ENCODE data around the gene CCDC30. TPM values are rescaled to one million over a fixed set of nuclear protein-coding genes. Genes with fewer than 3 reads are reported as not detected.

The CCDC30 gene
- total RNA-seq: 0.22 and 0.40 TPM in 2 replicates

DNA sequence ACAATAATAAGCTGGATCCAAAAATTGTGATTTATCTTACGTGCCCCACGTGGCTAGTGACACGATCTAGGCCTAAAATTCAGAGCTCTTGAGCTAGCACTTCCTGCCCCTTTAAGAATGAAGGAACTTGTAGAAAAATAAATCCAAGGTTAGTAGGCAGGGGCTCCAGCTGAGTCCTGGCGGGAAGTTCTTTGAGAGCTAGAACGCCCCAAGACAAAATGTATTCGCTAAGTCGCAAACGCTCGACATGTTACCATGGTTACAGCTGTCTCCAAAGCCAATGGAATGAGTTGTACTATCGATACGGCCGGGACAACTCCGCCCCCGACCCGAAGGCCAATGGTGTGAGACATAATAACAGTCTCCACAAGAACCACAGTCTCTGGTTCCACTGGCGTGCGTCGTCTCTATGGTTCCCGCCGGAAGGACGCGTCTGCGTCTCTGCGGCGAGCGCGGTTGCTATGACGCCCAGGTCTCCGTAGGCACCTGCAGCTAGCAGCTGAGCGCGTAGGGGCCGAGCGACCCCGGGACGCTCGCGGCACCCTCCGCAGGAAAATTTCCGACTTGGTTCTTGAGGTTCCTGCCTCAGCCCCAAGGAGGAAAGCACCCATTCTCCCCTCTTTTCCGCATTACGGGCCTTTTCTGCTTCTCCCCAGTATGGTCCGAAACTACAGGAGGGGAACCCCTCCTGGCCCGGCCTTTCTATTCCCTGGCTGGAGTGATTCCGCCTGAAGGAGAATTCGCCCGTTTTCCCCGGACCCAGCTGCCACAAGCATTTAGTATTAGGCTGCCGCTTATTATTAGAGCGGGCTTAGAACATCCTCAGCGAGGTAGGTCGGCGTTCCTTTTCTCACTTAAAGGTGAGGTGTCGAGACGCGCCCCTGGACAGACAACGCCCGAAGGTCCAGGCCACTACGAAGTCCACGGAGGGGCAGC, at the start of gene CCDC30:
Gene CCDC30, plus strand, starts transcription at position 459 of the 936 bp plus-strand sequence. CDS start 17,266 bp downstream, outside the sequence.
- peak; percentile 97 to 98 for DNase-seq (ENCODE audit: low read depth in 2 of 2)

- no peak for DNase-seq (ENCODE audit: low read depth in 2 of 2)
Observed at GRCh38 chr1:42414551-42415496, 48.3 kb upstream of the CCDC30 start.

DNA sequence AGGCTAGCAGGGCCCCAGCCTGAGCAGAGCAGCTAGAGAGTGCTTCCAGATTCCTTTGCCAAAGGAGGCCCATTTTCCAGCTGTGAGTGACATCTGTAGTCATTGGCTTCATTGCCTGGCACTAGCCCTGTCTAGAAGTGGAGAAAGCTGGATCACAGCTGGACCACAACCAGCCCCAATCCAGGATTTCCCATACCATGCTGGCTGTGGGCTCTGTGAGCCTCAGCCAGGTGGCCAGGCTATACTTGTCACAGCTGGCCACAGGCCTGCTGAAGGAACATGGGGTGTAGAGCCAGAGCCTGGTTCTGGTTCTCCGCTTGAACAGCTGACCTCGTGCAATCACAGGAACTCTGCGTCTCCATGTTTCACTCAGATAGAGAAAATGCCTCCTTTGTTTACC, 45.9 kb upstream of the CCDC30 start:
- no peak for DNase-seq (ENCODE audit: low read depth in 2 of 2)

GRCh38 chr1:42418516-42418915, 44.6 kb upstream of the CCDC30 start:
- DNase-seq (ENCODE audit: low read depth in 2 of 2): no peak

DNA sequence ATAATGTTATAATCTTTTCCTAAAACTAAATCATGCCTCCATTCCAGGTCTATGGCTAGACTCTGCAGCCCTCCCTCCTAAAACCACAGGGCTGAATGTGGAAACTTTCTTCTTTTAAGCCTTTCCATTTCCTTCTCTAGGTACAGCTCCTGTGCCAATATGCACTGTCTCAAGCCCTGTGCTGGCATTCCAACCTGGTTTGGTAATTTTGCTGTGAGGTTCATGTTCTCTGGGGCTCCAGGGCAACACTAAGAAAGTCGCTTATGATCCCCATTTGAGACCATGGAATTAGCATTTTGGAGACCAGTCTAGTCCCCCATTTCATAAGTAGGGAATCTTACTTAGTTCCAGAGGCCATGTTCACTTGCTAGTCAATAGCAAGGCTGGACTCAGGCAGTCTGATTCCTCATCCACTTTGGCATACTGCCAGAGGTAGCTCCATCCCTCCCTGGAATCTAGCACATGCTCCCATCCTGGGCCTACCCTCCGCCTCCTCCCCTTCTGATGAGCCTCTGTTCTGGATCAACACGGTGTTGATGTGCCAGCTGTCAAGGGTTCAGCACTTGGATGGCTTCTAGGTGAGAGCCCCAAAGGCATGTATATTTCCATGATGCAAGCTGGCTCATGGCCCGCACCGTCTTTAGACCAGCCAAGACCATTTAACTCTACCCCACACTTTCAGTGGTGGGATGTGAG, 43.8 kb upstream of the CCDC30 start:
- DNase-seq (ENCODE audit: low read depth in 2 of 2): no peak

DNA sequence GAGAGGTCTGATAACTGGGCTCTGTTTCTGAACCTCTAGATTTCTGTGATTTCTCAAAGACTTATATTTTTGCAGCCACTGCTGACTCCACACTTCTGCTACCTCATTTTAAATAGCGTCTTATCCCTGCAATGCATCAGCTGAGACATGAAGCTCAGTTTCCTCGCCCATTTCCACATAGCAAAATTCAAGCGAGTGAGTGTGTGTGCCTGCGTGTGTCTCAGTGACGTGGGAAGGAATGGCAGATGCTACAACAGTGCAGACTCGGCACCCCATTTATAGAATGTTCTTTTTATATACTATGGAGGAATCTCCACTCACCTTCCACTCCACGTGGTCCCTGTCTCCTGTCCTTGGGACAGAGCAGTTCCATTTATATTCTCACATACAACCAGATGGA, 43.0 kb upstream of the CCDC30 start:
- DNase-seq (ENCODE audit: low read depth in 2 of 2): no peak

DNA sequence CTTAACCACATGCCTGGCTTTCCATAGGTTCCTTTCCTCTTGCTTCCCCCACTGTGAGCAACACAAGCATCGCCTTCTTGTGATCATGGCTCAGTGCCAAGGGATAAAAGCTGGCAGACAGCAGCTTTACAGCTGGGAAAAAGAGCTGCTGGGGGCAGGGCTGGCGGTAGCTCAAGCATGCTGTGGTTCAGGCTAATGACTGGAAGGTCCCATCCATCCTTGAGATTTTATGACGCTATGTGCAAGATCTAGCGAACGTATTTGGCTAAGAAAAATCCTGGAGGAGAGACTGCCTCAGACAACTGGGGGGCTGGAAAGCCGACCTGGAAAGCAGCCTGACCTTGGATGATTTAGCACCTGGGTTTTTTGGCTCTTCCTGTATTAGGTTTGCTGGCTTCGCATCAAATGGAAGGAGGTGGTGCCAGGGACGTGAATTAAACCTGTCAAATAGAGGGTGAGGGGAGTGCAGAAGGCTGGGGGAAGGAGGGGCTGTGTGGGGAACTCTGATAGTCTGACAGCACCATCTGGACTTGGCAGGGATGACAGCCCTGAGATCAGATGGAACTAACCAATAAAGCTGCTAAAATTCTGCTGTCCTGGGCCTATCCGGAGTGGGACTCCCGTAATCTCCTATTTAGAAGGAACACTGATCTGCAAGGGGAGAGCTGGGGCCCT, 42.0 kb upstream of the CCDC30 start:
- DNase-seq (ENCODE audit: low read depth in 2 of 2): peak; percentile 77 to 81

- DNase-seq (ENCODE audit: low read depth in 2 of 2): no peak
Observed at GRCh38 chr1:42422737-42423136, 40.3 kb upstream of the CCDC30 start.

DNA sequence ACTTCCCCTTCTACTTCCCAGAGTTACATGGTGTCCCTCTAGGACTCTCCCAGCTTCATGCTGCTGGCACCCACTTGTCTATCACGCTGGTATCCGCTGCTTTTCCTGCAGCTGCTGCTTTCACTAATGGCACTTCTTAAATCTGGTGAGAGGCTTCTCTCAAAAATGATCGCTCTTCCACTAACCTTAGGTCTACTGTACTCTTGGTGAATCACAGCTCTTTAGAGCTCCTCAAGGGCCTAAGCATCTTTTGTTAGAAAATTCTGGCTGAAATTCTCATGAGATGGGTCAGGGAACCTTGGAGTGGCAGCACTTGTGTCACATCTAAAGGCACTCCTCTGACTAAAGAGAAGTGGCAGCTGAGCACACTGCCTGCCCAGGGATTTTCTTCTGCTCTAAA, 39.4 kb upstream of the CCDC30 start:
- DNase-seq (ENCODE audit: low read depth in 2 of 2): no peak

GRCh38 chr1:42424201-42424600, 38.9 kb upstream of the CCDC30 start:
- no peak for DNase-seq (ENCODE audit: low read depth in 2 of 2)

DNA sequence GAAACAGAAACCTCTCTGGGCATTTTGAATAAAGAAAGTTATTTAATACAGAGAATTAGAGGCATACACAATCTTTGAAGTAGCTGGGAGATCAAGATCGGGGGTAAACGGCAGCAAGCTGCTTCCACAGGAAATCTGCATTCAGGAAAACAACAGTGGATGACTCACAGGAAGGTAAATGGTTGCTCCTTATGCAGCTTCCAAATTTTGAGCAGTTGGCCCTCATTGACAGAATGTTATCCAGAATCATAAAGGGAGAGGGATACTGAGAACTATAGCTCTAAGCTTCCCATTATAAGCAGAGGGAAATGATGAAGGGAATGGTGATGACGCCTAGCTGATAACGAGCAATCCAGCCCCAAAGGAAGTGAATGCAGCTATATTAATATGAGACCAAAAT, 35.8 kb upstream of the CCDC30 start:
- peak; percentile 48 to 86 for DNase-seq (ENCODE audit: low read depth in 2 of 2)

GRCh38 chr1:42429603-42430002, 33.5 kb upstream of the CCDC30 start:
- DNase-seq (ENCODE audit: low read depth in 2 of 2): no peak

DNA sequence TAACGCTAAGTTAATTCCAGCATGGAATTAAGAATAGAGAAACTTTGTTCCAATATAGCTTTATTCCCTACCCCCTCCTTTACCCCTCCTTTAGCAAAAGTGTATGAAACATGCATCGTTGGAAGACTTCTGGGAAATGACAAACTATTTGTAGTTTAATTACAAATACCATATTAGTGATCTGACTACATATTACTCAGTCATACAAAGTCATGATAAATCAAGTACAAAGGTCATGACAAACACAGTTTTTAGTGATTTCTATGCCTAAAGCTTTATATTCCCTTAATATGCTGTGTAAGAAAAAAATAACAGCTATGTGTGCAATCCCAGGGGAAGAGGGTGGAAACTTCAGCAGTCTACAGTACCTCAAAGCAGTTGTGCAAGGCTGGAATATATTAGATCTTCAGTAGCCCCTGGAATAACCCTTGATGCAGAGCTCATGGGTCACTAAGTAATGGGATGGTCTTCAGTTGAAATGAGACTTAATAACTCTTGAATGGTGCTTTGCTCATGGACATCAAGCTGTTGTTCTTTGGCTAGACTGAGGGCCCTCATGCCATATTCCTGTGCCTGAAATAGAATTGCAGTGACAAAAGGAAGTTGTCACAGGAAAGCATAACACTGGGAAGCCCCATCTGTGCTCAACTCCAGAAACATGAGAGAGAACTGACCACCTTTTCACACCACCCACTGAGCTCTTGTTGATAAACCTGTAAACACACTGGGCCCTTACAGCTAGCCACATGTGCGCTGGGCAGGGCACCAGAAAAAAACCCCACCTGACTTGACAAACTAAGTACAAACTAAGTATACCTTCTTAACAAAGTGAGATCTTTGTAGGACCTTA, 32.6 kb upstream of the CCDC30 start:
- peak; percentile 57 to 90 for DNase-seq (ENCODE audit: low read depth in 2 of 2)

DNA sequence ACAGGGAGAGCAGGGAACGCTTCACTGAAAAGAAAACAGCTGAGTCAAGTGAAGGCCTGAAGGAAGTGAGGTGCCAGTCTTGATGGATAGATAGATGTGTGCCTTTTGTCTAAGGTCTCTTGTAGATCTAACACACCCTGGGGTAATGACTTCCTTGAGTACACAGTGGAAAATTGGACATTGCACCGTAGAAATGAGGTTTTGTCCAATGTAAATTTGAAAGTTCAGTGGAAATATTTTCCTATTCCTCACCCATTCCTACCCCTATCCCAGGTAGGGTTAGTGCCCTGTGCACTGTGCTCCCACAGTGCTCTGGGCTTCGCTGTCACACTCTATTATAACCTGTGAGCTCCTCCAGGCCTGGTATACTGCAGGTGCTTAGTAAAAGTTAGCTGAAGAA, 31.6 kb upstream of the CCDC30 start:
- DNase-seq (ENCODE audit: low read depth in 2 of 2): peak in 1 of 2 donors; percentile 21

DNA sequence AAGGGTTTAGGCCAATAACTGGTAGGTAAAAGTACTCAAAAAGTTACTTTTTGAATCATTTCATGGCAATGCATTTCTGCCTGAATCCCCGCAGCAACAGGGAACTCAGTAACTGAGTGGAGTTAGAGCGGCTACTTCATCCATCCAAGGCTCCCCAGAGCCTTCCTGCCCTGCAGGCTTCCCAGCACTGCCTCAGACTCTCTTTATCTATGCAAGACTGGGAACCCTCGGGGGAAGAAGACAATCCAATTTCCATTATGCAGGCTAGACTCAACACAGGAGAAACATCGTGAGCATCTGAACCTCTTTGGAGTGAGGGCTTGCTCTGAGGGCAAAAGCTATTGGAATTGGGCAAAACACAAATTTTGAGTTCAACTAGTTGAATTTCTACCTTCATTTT, 30.4 kb upstream of the CCDC30 start:
- DNase-seq (ENCODE audit: low read depth in 2 of 2): no peak

DNA sequence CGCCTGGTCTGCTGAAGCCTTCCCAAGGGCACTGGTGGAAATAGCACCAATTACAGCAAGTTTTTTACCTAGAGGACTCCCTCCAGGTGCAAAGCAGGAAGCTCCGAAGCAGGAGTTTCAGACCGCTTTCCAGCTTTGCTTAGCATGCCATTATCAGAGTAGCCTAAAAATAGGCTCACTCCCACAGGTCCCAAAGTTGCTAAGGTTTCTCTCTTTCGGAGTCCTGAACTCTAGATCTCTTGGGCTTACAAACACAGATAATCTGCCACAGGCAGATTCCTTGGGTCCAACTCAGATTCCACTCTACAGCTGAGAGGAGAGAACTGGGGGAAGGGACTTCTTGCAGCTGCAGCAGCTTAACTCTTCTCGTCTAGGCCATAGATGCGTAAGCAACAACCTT, 29.7 kb upstream of the CCDC30 start:
- no peak for DNase-seq (ENCODE audit: low read depth in 2 of 2)

GRCh38 chr1:42434340-42434739, 28.7 kb upstream of the CCDC30 start:
- DNase-seq (ENCODE audit: low read depth in 2 of 2): no peak

DNA sequence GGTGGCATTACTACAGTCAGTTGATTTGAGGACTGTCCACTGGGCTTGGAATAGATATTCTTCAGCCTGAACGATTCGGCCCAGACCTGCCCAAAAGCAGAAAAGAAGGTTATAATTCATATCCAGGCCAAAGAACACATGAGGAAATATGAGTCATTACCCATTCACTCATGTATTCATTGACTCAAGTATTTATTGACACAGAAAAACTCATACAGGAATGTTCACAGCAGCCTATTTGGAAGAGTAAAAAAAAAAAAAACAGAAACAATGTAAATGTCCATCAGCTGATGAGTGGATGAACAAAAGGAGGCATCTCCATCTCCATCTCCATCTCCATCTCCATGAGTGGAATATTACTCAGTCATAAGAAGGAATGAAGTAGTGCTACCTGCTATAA, 23.1 kb upstream of the CCDC30 start:
- DNase-seq (ENCODE audit: low read depth in 2 of 2): peak; percentile 84 to 89

DNA sequence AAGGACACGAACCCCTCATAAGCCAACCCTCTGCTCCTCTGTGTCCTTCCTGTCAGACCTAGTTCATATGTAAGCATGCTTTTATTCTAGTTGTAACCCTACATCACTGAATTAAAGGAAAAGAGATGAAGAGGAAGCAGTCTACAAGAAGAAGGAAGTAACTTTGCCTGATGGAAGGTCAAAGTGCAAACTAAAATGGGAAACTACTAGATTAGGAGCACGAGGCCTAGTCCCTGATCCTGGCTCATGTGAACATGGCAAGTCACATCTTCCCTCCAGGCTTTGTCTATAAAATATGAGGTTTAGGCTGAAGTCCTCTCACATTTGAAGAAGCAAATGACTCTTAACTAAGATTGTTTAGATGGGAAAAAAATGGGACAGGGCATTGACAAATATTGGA, 20.4 kb upstream of the CCDC30 start:
- no peak for DNase-seq (ENCODE audit: low read depth in 2 of 2)

- no peak for DNase-seq (ENCODE audit: low read depth in 2 of 2)
Observed at GRCh38 chr1:42449256-42449655, 13.8 kb upstream of the CCDC30 start.
